NCI-H2227 (cell line): Measurements from ENCODE around the gene IGFL3.

Experiments used
- DNase-seq: peaks from one replicate; lab custom pipeline; 2025; ENCODE audit not compliant: unreplicated experiment; lab: John Stamatoyannopoulos, UW

IGFL3 gene

GRCh38 chr19:46077815-46078167, 46.7 kb downstream of the IGFL3 start:
- no peak for DNase-seq

GRCh38 chr19:46076951-46077814, 47.3 kb downstream of the IGFL3 start:
- DNase-seq: peak; percentile 85

GRCh38 chr19:46076031-46076880, 48.2 kb downstream of the IGFL3 start:
- DNase-seq: no peak

- DNase-seq: no peak
Measured at GRCh38 chr19:46073268-46073922, 51.1 kb downstream of the IGFL3 start.
